22Rv1 (cell line): ENCODE measurements around the gene BPGM.

Source experiments
- CTCF ChIP-seq: fragments of 450-650 bp; IDR thresholded peaks from 2 replicates; pipeline ENCODE4 v1.5.1; 2017; ENCODE audit warnings: mild to moderate bottlenecking
- ZFX ChIP-seq: fragments of 450-650 bp; IDR thresholded peaks from 2 replicates; pipeline ENCODE4 v1.6.1; 2017; ENCODE audit warnings: antibody characterized with exemption, borderline replicate concordance

- TF ChIP-seq CTCF = no peak
- TF ChIP-seq ZFX = no peak
Measured at GRCh38 chr7:134622303-134622995, 24.2 kb upstream of the BPGM start.
